ENCODE data around the gene TPCN2.

The TPCN2 gene

GRCh38 chr11:69154938-69155301 is 106.2 kb downstream of the TPCN2 start:
- no peak for DNase-seq

DNA sequence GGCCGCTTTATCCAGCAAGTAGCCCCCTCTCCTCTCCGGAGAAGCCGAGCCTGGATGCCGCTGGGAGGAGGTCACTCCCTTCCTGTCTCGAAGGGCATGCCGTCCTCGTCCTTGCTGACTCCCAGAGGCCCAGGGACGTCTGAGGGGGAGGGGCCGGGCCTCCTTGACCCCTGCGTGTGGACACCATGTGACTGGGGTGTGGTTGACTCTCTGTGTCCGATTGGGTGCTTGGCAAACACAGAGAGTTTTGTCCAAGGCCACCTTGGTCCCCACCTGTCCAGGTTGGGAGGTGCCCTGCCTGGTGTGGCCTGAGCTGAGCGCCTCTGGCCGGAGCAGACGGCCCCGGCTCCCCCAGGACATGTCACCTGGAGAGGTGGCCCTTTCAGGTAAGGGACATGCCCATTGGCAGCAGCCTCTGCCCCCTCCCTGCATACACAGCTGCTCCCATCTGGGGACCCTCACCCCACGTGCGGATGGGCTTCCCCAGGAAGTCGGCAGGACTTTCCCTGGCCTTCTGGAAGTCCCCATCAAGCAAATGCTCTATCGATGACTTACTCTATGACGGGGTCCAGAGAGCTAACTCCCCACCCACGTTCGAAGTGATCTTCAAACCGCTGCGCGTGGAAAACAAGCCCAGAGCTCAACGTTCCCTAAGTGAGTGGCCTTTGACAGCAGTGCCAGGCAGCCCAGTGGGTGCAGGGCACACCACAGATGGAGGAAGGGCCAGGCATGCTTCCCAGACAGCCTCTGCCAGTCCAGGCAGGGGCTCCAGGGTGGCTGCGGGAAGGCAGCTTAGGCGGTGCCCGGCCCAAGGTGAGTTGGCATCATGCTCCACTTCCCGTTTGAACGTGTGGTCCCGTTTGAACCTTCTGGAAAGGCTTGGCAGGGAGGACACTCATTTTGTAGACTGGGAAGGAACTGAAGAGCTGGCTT is 106.8 kb downstream of the TPCN2 start, which contains the start of gene SMIM38:
TSS of gene SMIM38 (plus strand) at position 634 of the 933 bp plus-strand sequence. CDS start 1,912 bp downstream, outside the sequence.
- DNase-seq: no peak

DNA sequence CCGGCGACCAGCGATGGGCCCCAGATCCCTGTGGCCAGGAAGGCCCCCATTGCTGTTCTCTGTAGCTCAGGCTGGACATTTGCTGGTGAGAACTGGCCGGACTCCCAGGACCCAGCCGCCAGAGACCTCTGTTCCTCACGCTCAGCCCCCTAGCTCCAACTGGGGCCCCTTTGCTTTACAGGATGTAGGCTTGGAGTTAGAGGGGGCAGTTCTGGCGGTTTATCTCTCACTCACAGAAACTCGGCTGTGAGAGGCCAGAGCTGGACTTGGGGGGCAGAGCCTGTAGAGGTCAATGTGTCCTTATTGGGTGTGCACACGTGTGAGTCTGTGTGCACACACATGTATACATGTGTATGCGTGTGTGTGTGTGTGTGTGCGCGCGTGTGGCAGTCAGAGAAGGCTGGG is 107.5 kb downstream of the TPCN2 start:
- no peak for DNase-seq

DNA sequence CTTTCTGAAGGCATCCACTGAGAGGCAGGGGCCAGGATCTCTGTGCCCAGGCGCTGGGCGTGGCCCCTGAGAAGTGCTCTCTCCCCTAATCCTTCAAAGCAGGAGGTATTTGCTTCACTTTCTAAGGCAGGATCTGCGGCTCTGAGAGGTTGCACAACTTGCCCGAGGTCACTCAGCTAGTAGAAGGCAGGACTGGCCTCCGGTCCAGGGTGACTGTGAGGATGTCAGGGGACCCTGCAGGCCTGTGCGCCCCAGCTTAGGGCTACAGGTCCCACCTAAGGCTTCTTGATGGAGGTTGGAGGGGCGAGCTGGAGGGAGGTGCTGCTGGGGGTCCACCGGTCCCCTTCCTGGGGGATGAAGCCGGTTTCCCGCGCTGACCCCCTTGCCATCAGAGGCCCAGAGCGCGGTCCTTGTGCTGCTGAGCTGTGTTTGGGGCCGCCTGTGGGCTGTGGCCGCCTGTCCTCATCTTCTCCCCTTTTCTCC is 108.0 kb downstream of the TPCN2 start:
- DNase-seq: no peak

DNA sequence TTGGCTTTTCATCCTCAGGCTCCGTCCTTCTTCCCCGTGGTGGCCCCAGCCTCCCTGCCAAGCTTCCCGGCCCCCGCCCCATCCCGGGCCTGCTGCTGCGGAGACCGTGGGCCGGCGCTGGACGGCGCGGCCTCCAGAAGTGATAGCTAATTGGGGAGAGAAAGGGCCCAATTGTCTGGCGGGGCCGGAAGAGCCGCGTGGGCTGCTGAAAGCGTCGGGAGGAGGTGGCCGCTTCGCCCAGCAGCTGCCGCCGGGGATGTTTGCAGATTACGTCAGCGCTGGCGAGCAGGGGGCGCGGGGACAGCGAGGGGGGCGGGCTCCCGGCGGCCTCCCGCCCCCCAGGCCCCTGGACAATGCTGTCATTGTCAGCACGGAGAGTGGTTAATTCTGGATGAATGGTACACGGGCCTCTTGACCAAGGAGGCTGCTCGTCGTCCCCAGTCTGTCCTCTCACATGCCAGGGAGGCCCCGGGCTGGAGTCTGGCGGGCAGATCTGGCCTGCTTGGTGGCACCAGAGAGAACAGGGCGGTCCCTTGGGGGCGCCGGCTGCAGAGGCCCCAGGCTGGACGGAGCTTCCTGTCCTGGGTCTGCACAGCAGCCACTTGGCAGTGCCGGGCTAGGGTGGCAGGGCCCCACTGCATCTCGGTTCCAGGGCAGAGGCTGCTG is 108.6 kb downstream of the TPCN2 start:
- no peak for DNase-seq

DNA sequence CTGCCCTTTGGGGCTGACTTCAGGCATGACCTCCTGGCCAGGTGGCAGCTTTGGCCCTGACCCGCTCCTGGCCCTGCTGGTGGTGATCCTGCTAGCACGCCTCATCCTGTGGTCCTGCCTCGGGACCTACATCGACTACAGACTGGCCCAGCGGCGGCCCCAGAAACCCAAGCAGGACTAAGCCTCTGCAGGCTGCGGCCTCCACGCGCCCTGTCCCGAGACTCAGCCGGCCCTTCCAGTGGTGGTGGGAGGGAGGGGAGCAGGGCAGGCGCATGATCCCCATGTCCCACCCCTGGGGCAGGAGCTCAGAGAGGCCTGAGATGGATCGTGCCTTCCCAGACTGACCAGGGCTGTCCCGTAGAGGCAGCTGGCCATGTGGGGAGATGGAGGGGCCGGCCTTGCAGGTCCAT is 109.1 kb downstream of the TPCN2 start:
- DNase-seq: no peak

GRCh38 chr11:69158301-69159149 is 109.8 kb downstream of the TPCN2 start:
- DNase-seq: no peak

GRCh38 chr11:69159150-69159852 is 110.6 kb downstream of the TPCN2 start:
- DNase-seq: no peak

DNA sequence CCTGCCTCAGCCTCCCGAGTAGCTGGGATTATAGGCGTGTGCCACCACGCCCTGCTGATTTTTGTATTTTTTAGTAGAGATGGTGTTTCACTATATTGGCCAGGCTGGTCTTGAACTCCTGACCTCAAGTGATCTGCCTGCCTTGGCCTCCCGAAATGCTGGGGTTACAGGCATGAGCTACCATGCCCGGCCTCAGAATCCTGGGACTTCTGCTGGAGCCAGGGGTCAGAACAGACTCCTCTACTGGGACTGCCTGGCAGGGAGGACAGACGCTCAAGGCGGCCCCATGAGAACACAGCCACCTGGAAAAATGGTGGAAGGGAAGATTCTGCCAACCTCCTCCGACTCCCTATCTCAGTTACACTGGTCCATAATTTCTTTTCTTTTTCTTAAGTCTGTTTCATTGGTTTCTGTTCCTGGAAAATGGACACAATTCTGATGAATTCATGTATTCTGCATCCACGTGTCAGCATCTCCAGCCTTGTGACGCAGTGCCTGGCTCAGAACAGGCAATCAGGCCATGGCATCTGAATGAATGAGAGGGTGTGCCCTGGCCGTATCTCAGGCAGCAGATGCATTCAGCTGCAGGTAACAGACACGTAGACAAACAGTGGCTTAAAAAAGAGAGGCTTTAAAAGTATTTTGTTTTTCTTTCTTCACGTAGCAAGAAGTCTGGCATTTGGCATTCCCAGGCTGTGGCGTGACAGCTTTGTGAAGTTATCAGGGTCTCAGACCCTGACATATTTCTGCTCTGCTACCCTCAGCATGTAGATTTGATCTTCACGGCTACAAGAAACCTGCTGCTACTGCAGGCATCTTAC is 111.8 kb downstream of the TPCN2 start:
- no peak for DNase-seq

GRCh38 chr11:69161117-69161407 is 112.3 kb downstream of the TPCN2 start:
- no peak for DNase-seq

DNA sequence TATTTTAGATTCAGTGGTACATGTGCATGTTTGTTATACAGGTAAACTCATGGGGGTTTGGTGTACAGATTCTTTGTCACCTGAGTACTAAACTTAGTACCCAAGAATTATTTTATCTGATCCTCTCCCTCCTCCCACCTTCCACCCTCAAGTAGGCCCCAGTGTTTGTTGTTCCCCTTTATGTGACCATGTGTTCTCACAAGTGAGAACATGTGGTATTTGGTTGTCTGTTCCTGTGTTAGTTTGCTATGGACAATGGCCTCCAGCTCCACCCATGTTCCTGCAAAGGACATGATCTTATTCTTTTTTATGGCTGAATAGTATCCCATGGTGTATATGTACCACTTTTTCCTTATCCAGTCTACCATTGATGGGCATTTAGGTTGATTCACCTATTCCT is 113.8 kb downstream of the TPCN2 start:
- no peak for DNase-seq

DNA sequence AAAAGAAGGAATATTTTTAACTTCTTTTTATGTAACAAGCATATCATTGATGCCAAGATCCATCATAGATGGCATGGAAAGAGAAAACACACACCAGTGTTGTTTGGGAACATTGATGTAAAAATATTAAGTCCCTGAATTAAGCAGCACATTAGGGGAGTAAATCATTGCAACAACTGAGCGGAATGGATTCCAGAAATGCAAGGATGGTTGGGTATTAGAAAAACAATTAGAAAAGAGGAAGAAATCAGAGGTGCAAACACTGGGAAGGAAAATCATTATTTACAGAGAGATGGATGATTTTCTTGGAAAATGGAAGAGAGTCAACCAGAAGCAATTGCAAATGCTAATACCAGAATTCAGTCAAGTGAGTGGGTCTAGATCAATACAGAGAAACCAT is 115.1 kb downstream of the TPCN2 start:
- DNase-seq: no peak

- DNase-seq: no peak
These were observed 116.1 kb downstream of the TPCN2 start for GRCh38 chr11:69164824-69165223.

- DNase-seq: no peak
These were observed 117.0 kb downstream of the TPCN2 start for GRCh38 chr11:69165775-69166174.

- DNase-seq: no peak
These were observed 117.7 kb downstream of the TPCN2 start for GRCh38 chr11:69166218-69167115.

DNA sequence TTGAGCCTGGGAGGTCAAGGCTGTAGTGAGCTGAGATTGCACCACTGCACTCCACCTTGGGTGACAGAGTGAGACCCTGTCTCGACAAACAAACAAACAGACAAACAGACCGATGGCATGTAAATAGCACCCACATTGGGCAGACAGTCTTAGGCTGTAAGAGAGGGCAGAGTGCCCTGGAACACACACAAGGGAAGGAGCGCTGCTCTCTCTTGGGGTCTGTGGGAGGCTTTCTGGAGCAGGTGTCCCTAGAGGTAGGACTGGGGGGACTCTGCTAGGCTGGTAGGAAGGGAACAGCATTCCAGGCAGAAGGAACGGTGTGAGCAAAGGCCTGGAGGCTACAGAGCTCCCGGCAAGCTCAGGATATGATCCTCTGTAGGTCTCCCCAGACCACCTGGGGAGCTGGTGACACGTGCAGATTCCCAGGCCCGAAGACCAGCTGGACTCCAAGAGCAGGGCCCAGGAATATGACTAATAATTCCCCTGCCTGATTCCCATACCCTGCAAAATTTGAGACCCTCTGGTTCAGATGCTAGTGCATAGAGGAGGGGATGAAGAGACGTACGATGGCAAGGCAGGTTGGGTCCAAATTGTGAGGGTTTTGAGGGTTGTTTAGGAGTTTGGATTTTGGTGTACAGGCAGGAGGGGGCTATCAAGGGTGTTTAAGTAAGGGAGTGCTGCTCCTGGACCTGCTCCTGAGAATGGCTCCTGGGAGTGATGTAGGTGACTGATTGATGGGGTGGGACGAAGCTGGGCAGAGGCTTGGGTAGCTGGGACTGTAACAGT is 118.6 kb downstream of the TPCN2 start:
- DNase-seq: no peak

DNA sequence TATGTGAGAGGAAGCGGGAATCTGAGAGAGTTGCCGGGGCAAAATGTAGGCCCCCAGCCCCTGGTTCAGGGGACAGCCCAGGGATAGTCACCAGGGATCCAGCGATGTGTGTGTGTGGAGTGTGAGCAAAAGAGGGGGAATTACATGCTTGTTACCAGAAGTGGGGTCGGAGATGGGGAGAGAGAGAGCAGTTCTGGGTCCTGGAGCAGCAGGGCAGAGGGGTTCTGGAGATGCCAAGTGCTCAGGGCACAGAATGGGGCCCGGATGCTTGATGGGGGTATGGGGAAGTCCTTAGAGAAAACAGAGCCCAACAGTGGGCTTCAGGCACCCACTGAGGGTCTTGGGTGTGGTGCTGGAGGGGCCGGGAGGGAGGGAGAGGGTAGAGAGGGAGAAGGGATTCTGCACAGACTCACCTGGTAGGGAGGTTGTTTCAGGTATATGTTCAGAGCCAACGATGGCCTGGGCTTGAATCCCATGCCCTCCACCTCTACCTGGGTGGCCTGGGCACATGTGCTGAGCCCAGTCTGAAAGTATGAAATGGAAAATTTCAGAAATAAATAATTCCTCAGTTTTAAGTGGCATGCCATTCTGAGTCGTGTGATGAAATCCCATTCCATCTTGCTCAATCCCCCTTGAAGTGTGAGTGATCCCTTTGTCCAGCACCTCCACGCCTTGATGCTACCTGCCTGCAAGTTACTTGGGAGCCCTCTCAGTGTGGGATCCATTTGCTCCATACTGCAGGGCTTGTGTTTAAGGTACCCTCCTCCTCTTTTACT is 119.4 kb downstream of the TPCN2 start:
- no peak for DNase-seq

- no peak for DNase-seq
These were observed 120.7 kb downstream of the TPCN2 start for GRCh38 chr11:69169479-69169878.

DNA sequence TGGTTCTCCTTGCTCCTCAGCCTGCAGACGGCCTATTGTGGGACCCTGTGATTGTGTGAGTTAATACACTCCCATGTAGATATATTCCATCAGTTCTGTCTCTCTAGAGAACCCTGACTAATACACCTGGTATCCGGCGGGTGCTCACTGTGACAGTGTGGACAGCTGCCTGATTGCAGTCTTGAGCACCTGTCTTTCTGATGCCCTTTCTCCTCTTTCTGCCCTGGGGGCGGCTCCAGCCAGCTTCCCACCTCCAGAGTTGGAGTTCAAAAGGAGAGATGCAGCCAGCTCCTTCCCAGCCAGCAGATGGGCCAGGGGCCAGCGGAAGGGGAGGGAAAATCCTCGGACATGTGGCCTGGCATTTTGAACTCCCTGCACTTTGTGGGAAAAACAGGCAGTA is 122.0 kb downstream of the TPCN2 start:
- DNase-seq: no peak

Data from CD4-positive, alpha-beta T cell treated with Interleukin-21 for 1 hour (primary cell).